ENCODE measurements around the gene OS9. TPM values are rescaled to one million over a fixed set of nuclear protein-coding genes. Genes with fewer than 3 reads are reported as not detected.
A peak's percentile ranks its signal among the peaks of the same experiment; 100 is the strongest.

OS9 gene
- total RNA-seq, 1 experiment from 2014 or later = 72.6 TPM

DNA sequence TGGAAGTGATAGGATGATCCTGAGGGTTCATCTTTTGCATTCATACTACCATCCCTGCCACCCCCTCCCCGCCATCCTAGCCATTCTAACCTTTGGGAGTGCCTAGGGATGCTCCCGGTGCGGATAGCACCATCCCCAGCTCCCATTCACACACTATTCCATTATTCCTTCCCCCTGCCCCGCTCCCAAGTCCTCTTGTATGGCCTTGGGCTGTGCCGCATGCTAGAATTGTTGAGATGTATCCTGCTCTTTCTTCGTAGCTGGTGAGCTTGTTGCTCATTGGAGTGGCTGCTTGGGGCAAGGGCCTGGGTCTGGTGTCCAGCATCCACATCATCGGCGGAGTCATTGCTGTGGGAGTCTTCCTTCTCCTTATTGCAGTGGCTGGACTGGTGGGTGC is 51.6 kb downstream of the OS9 start:
- Histone ChIP-seq H3K9me2 (replicated peaks; ENCODE audit: insufficient read depth, low read length) (no peaks in the 10 kb centered on the region), H3K9me3 (ENCODE audit: low read length) (no peaks in the 10 kb centered on the region), H3K36me3 (ENCODE audit: insufficient read depth, low read length) (peaks cover 25% of the 10 kb centered on the region), H2AFZ (ENCODE audit: low read length) (no peak overlapping the region), H4K20me1 (ENCODE audit: insufficient read depth, low read depth, low read length) (no peaks in the 10 kb centered on the region), H3K9ac (ENCODE audit: low read length) (peak overlapping the region; percentile 75), H3K27ac (ENCODE audit: low read length) (peak overlapping the region; percentile 51), H3K4me1 (ENCODE audit: low read length) (peaks cover 36% of the 10 kb centered on the region), H3K79me2 (ENCODE audit: low read length) (peaks cover 18% of the 10 kb centered on the region), H3K4me3 (ENCODE audit: low read length) (peak overlapping the region; percentile 67), H3K27me3 (ENCODE audit: low read length) (no peaks in the 10 kb centered on the region), H3K4me2 (ENCODE audit: low read depth, low read length, poor library complexity, severe bottlenecking) (peak overlapping the region; percentile 67)
- DNase-seq = no peak

GRCh38 chr12:57746025-57746424 is 52.1 kb downstream of the OS9 start:
- Histone ChIP-seq H3K9ac (ENCODE audit: low read length) (no peak overlapping the region), H3K36me3 (ENCODE audit: insufficient read depth, low read length) (peaks cover 30% of the 10 kb centered on the region), H3K9me3 (ENCODE audit: low read length) (no peaks in the 10 kb centered on the region), H3K79me2 (ENCODE audit: low read length) (peaks cover 18% of the 10 kb centered on the region), H3K9me2 (replicated peaks; ENCODE audit: insufficient read depth, low read length) (no peaks in the 10 kb centered on the region), H3K4me2 (ENCODE audit: low read depth, low read length, poor library complexity, severe bottlenecking) (peak overlapping the region; percentile 67), H3K27ac (ENCODE audit: low read length) (no peak overlapping the region), H2AFZ (ENCODE audit: low read length) (no peak overlapping the region), H3K4me1 (ENCODE audit: low read length) (peaks cover 36% of the 10 kb centered on the region), H3K27me3 (ENCODE audit: low read length) (no peaks in the 10 kb centered on the region), H3K4me3 (ENCODE audit: low read length) (no peak overlapping the region), H4K20me1 (ENCODE audit: insufficient read depth, low read depth, low read length) (no peaks in the 10 kb centered on the region)
- no peak for DNase-seq

- DNase-seq = no peak
- no peak overlapping the region for H3K9ac ChIP-seq (ENCODE audit: low read length)
- no peaks in the 10 kb centered on the region for H3K9me2 ChIP-seq (replicated peaks; ENCODE audit: insufficient read depth, low read length)
- H3K4me1 ChIP-seq (ENCODE audit: low read length) = peaks cover 34% of the 10 kb centered on the region
- H3K4me2 ChIP-seq (ENCODE audit: low read depth, low read length, poor library complexity, severe bottlenecking) = no peak overlapping the region
- H2AFZ ChIP-seq (ENCODE audit: low read length) = no peak overlapping the region
- no peak overlapping the region for H3K4me3 ChIP-seq (ENCODE audit: low read length)
- no peaks in the 10 kb centered on the region for H4K20me1 ChIP-seq (ENCODE audit: insufficient read depth, low read depth, low read length)
- H3K27ac ChIP-seq (ENCODE audit: low read length) = no peak overlapping the region
- H3K9me3 ChIP-seq (ENCODE audit: low read length) = no peaks in the 10 kb centered on the region
- peaks cover 21% of the 10 kb centered on the region for H3K79me2 ChIP-seq (ENCODE audit: low read length)
- H3K36me3 ChIP-seq (ENCODE audit: insufficient read depth, low read length) = peaks cover 31% of the 10 kb centered on the region
- H3K27me3 ChIP-seq (ENCODE audit: low read length) = no peaks in the 10 kb centered on the region
These were observed 55.1 kb downstream of the OS9 start for GRCh38 chr12:57749061-57749460.

- peak overlapping the region; percentile 79 for H3K4me2 ChIP-seq (ENCODE audit: low read depth, low read length, poor library complexity, severe bottlenecking)
- H3K4me3 ChIP-seq (ENCODE audit: low read length) = peak overlapping the region; percentile 86
- no peaks in the 10 kb centered on the region for H3K9me3 ChIP-seq (ENCODE audit: low read length)
- no peaks in the 10 kb centered on the region for H3K27me3 ChIP-seq (ENCODE audit: low read length)
- H3K9ac ChIP-seq (ENCODE audit: low read length) = peak overlapping the region; percentile 91
- H3K36me3 ChIP-seq (ENCODE audit: insufficient read depth, low read length) = peaks cover 31% of the 10 kb centered on the region
- no peaks in the 10 kb centered on the region for H4K20me1 ChIP-seq (ENCODE audit: insufficient read depth, low read depth, low read length)
- H2AFZ ChIP-seq (ENCODE audit: low read length) = no peak overlapping the region
- H3K27ac ChIP-seq (ENCODE audit: low read length) = peak overlapping the region; percentile 70; the same call in 1 of the 2 replicates
- peaks cover 23% of the 10 kb centered on the region for H3K79me2 ChIP-seq (ENCODE audit: low read length)
- H3K9me2 ChIP-seq (replicated peaks; ENCODE audit: insufficient read depth, low read length) = no peaks in the 10 kb centered on the region
- H3K4me1 ChIP-seq (ENCODE audit: low read length) = peaks cover 32% of the 10 kb centered on the region
- no peak for DNase-seq
These were observed 56.9 kb downstream of the OS9 start for GRCh38 chr12:57750561-57751431.

DNA sequence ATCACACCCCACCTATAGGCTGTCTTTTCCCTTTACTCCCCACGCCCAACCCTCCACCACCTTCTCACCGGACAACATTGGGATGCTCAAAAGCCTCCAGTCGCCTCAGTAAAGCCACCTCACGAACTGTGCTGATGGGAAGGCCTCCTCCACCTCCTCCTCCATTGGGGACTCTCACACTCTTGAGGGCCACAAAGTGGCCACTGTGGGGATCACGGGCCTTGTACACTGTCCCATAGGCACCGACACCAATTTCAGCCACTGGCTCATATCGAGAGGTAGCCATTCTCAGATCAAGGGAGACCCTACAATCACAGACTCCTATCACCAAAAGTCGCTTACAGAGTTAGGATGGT is 57.5 kb downstream of the OS9 start:
- Histone ChIP-seq H3K79me2 (ENCODE audit: low read length) (peaks cover 29% of the 10 kb centered on the region), H3K9ac (ENCODE audit: low read length) (peak overlapping the region; percentile 91), H2AFZ (ENCODE audit: low read length) (no peak overlapping the region), H3K36me3 (ENCODE audit: insufficient read depth, low read length) (peaks cover 31% of the 10 kb centered on the region), H4K20me1 (ENCODE audit: insufficient read depth, low read depth, low read length) (no peaks in the 10 kb centered on the region), H3K9me2 (replicated peaks; ENCODE audit: insufficient read depth, low read length) (no peaks in the 10 kb centered on the region), H3K4me1 (ENCODE audit: low read length) (peaks cover 35% of the 10 kb centered on the region), H3K9me3 (ENCODE audit: low read length) (no peaks in the 10 kb centered on the region), H3K4me3 (ENCODE audit: low read length) (peak overlapping the region; percentile 86), H3K4me2 (ENCODE audit: low read depth, low read length, poor library complexity, severe bottlenecking) (peak overlapping the region; percentile 79), H3K27me3 (ENCODE audit: low read length) (no peaks in the 10 kb centered on the region), H3K27ac (ENCODE audit: low read length) (peak overlapping the region; percentile 70)
- DNase-seq = no peak

DNA sequence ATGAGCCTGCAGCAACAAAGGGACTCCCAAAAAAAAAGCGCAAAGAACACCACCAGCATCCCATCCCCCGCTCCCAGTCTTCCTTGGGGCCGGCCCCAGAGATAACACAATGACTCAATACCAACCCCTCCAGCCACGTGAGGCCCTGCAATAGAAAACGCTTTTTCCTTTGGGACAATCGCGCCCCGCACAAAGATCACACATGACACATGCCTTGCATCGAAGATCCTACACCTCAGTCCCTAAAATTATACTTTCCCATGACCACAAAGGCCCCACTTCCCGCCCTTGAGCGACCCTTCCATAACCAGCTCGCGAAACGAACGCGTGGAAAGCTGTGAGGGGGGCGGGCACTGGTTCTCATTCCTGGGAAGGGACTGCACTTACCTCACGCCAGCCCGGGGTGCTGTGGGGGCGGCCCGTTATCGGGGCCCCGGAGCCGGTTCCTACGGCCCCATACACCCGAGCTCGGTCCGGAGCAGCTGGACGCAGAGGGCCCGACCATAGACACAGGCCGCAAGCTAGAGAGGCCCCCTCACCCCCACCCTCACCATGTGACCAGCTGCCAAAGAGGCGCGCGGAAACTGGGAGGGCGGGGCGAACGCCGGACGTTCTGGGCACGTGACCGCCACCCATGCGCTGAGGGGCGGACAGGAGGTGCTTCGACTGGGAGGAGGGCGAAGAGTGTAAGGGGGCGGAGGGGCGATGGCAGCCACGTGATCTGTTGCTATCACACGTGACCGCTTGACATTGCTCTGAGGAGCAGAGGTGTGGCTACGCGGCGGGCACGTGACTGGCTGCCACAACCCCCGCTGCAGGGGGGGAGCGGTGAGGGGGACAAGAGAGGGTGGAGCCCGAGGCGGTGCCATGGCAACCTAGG is 58.1 kb downstream of the OS9 start, which contains the start of gene CDK4:
Gene CDK4, minus strand, starts transcription at position 523 of the 880 bp plus-strand sequence. CDS start 593 bp downstream, outside the sequence.
- Histone ChIP-seq H4K20me1 (ENCODE audit: insufficient read depth, low read depth, low read length) (no peaks in the 10 kb centered on the region), H3K79me2 (ENCODE audit: low read length) (peaks cover 35% of the 10 kb centered on the region), H3K9me3 (ENCODE audit: low read length) (no peaks in the 10 kb centered on the region), H2AFZ (ENCODE audit: low read length) (peak within 1 kb of the TSS; percentile 1; the same call in 1 of the 2 replicates), H3K9me2 (replicated peaks; ENCODE audit: insufficient read depth, low read length) (no peaks in the 10 kb centered on the region), H3K27ac (ENCODE audit: low read length) (peak within 1 kb of the TSS; percentile 70), H3K4me2 (ENCODE audit: low read depth, low read length, poor library complexity, severe bottlenecking) (peak within 1 kb of the TSS; percentile 79), H3K4me3 (ENCODE audit: low read length) (peak within 1 kb of the TSS; percentile 86), H3K36me3 (ENCODE audit: insufficient read depth, low read length) (peaks cover 29% of the 10 kb centered on the region), H3K4me1 (ENCODE audit: low read length) (peaks cover 40% of the 10 kb centered on the region), H3K27me3 (ENCODE audit: low read length) (no peaks in the 10 kb centered on the region), H3K9ac (ENCODE audit: low read length) (peak within 1 kb of the TSS; percentile 91)
- DNase-seq = peak; percentile 100

GRCh38 chr12:57752668-57753000 is 58.7 kb downstream of the OS9 start:
- peak overlapping the region; percentile 53 for H3K9ac ChIP-seq (ENCODE audit: low read length)
- no peaks in the 10 kb centered on the region for H3K9me3 ChIP-seq (ENCODE audit: low read length)
- H3K4me1 ChIP-seq (ENCODE audit: low read length) = peaks cover 42% of the 10 kb centered on the region
- H3K27me3 ChIP-seq (ENCODE audit: low read length) = no peaks in the 10 kb centered on the region
- peaks cover 28% of the 10 kb centered on the region for H3K36me3 ChIP-seq (ENCODE audit: insufficient read depth, low read length)
- peak overlapping the region; percentile 1; the same call in 1 of the 2 replicates for H2AFZ ChIP-seq (ENCODE audit: low read length)
- peak overlapping the region; percentile 55 for H3K4me3 ChIP-seq (ENCODE audit: low read length)
- no peaks in the 10 kb centered on the region for H3K9me2 ChIP-seq (replicated peaks; ENCODE audit: insufficient read depth, low read length)
- H4K20me1 ChIP-seq (ENCODE audit: insufficient read depth, low read depth, low read length) = no peaks in the 10 kb centered on the region
- H3K4me2 ChIP-seq (ENCODE audit: low read depth, low read length, poor library complexity, severe bottlenecking) = peak overlapping the region; percentile 74
- peaks cover 40% of the 10 kb centered on the region for H3K79me2 ChIP-seq (ENCODE audit: low read length)
- H3K27ac ChIP-seq (ENCODE audit: low read length) = peak overlapping the region; percentile 67
- no peak for DNase-seq
